ENCODE data around the gene NBPF26.
"Not testable (repeated sequence)": the region's sequence is repeated elsewhere in the genome, so short reads cannot be mapped to it uniquely, and the experiment has no call there.

NBPF26 gene

DNA sequence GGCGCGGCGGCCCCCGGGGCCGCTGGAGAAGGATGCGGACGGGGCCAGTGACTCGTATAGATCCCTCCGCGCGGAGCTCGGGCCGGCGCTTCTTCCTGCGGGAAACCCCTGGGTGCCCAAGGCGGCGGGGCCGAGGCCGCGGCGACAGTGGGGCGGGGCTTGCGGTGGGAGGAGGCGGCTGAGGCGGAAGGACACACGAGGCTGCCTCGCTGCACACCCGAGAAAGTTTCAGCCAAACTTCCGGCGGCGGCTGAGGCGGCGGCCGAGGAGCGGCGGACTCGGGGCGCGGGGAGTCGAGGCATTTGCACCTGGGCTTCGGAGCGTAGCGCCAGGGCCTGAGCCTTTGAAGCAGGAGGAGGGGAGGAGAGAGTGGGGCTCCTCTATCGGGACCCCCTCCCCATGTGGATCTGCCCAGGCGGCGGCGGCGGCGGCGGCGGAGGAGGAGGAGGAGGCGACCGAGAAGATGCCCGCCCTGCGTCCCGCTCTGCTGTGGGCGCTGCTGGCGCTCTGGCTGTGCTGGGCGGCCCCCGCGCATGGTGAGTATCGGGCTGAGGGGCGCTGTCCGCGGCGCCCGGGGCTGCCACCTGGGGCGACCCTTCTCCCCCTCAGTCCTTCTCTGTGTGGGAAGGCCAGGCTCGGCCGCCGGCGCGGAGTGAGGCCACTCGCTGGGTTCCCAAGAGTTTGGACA is at the start of gene NBPF26:
NBPF26 (plus strand) TSS at position 231 of the 688 bp plus-strand sequence.
- peak; percentile 90 for DNase-seq

DNA sequence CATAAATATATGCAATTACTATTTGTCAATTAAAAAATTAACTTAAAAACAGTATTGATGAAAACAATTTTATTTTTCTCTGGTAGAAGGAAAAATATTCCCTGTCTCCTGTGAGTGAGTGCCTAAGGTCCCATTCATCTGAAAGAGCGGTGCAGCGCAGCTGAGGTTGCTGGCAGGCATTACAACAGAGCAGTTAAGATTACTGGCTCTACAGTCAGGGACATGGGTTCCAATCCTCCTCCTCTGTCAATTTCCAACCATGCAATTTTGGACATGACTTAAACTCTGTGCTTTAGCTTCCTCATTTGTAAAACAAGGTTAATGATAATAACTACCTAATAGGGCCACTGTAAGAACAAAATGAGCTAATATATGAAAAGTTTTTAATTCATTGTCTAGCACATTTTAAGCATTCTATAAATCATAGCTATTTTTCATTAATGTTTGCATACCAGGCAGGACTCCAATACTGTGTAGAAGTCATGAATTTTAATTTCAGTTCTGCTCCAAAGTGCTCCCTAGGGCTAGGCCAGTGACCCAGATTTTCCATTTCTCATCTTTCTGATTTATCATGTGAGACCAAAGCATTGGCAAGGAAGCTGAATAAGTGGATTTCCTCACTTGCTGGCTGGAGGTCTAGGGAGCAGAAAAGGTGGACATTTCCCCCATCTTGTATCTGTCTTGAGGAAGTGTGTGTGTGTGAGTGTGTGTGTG is 43.5 kb upstream of the NBPF26 start:
- not testable (repeated sequence) for DNase-seq

DNA sequence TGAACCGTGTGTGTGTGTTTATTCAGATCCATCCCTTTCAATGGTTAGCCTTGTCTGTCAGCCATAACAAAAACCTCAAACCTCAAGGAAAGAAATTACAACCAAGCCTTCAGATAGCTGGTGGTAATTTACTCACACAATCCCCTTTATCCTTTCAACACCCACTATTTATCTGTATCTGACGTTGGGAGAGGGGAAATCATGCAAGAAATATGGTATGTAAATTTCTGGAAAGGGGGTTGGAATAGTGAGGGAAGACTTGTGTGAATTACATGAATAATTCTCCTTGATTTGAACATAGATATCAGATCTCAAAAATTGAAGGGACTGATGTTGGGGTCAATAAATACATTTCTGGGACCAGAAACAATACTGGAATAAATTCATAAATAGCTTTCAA is 42.8 kb upstream of the NBPF26 start:
- DNase-seq = not testable (repeated sequence)

DNA sequence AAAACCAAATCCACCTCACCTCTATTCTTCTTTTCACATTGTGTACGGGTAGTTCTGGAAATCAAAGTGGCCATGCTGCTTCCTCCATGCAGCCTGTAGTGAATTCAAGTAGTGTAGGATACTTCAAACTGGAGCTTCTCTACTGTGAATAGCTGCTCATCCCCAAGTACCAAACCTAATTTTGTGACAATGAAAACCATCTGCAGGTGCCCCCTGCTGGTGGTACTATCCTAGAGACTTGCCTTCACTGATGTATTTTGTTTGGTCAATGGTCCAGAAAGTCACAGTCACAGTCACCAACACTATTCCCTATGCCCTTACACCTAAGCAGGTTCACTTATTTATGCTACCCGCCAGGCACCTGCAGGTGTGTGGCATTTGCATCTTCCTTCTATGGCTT is 39.3 kb upstream of the NBPF26 start:
- DNase-seq = not testable (repeated sequence)

DNA sequence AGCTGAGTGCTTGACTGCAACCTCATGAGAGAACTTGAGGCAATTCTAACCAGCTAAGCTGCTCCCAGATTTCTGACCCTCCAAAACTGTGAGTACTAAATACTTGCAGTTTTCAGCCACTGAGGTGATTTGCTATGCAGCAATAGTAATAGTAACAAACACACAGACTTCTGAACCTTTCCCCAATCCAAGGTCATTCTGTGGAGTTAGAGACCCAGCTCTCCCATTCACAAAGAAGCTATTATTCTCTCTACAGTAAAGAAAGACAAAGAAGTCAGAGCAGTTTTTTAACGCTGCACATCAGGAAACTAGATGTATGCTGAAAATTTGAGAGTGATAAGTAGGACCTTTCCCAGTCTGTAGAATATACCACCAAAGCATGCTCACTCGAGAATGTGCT is 38.1 kb upstream of the NBPF26 start:
- DNase-seq = not testable (repeated sequence)

DNA sequence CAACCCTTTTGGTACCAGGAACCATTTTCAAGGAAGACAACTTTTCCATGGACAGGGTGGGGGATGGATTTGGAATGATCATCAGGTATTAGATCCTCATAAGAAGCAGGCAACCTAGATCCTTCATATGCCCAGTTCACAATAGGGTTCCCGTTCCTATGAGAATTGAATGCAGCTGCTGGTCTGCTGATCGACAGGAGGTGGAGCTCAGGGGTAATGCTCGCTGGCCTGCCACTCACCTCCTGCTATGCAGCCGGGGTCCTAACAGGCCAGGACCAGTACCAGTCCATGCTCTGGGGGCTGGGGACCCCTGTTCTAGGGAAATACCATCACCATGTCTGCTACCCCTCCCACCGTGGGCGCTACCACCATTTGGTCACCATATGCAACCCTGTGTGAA is 36.5 kb upstream of the NBPF26 start:
- not testable (repeated sequence) for DNase-seq

DNA sequence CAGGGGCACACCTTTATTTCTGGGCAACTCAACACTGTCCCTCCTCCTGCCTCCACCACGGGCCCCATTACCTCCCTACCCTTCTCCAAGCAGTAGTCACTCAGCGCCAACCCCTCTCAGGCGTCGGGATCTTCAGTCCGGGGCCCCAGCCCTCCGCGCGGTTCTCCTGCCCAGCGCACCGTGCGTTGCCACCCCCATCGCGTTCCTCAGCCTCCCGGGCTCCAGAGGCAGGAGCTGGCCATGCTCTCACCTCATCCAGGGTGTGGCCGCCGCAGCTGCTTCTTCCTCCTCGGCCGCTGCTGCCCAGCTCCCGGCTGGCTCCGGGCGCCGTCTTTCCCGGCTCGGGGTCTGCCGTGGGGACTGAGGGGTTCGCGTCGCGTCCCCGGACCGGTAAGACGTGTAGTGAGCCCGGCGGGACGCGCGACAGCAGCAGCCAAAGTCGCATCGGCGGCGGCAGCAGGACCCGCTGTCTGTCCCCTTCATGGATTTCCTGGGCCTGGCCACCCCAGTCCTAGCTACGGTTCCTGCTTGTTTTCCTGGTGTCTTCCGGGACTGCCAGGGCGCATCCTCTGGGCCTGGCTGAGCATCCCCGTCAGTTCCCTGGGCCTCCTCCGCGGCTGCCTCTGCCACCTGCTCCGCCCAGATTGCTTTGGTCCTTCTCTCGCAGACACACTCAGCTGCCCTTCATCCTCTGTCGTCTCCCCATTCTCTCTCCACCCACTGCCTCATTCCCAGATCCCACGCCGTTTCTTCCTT is 22.8 kb upstream of the NBPF26 start:
- DNase-seq = not testable (repeated sequence)

DNA sequence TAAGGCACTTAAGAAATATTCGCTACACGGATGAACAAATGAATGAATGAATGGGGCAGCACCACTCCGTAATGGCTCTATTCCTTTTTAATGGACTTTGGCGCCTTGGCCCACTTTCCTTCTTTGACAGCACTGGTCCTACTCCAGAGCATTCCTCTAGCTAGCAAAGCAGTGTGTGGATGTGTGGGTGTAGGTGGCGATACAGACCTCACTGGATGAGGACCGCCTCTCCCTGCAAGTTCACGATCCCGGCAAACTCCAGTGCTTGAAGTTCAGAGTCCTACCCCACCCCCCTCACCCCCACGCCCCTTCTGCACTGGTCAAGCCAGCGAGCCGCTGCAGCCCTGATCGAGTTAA is 409 bp upstream of the NBPF26 start:
- not testable (repeated sequence) for DNase-seq

DNA sequence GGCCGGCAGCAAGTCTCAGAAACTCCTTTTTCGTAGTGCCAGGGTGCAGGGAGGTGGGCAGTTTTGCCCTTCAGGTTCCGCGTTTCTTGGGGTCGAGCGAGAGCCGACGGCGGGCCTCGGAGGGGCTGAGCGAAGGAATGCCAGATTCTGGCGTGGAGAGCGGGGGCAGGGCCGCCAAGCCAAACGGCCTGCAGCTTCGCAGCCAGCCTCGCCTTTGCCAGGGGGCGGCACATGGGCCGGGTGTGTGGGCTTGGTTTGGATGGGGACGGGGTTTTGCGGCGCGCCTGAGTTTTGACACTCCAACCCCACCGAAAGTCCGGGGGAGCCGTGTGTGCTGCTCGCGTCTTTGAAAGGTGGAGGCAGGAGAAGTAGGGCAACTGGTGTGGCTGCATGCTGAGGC is 762 bp downstream of the NBPF26 start:
- DNase-seq = not testable (repeated sequence)

DNA sequence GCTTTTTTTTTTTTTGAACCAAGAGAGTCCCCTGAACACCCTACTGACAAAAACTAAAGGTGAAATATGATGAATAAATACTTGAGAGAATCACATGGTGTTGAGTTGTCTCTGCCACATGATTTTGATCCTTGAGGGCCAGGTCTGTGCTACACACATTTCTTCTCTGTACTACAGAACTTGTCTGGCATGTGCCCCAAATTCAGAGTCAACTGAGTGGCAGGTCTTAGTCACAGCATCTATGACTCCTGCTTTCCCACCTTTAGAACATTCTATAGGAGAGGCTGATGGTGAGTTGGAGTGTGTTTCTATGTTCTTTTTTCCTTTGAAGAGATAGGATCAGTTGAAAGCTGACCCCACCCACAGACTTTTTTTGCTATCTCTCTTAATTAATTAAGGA is 5.1 kb downstream of the NBPF26 start:
- not testable (repeated sequence) for DNase-seq

DNA sequence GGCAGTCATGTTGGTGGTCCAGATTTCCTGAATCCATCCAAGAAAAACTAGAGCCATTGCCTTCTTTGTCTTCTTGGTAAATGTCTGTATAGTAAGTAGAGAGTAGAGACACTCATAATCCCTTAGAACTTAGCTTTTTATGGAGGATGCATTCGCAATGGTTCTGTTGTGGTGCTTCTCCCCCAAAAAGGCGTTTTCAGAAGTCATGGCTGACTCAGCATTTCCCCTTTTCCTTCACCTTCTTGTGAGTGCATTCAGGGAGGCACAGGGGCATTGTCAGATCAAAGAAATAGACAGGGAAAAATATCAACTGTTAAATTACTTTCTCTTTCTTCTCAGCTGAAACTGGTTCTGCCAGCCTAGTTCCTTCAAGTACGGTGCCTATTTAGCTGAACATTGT is 45.3 kb downstream of the NBPF26 start:
- not testable (repeated sequence) for DNase-seq

DNA sequence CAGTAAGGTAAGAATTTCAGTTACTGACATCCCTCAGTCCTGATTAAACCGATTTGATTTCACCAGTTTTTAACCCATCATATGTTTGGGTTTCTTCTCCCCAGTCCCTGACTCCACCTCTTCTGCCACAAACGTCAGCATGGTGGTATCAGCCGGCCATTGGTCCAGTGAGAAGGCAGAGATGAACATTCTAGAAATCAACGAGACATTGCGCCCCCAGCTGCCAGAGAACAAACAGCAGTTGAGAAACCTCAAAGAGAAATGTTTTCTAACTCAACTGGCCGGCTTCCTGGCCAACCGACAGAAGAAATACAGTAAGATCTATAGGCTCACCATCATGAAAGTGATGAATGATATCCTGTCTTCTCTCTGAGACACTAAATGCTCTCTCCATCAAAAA is 81.7 kb downstream of the NBPF26 start:
- peak; percentile 19 for DNase-seq

DNA sequence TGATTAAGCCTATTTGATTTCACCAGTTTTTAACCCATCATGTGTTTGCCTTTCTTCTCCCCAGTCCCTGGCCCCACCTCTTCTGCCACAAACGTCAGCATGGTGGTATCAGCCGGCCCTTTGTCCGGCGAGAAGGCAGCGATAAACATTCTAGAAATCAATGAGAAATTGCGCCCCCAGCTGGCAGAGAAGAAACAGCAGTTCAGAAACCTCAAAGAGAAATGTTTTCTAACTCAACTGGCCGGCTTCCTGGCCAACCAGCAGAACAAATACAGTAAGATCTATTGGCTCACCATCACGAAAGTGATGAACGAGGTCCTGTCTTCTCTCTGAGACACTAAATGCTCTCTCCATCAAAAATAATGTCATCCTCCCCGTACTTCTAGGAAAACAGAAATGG is 88.1 kb downstream of the NBPF26 start:
- DNase-seq = peak; percentile 59

DNA sequence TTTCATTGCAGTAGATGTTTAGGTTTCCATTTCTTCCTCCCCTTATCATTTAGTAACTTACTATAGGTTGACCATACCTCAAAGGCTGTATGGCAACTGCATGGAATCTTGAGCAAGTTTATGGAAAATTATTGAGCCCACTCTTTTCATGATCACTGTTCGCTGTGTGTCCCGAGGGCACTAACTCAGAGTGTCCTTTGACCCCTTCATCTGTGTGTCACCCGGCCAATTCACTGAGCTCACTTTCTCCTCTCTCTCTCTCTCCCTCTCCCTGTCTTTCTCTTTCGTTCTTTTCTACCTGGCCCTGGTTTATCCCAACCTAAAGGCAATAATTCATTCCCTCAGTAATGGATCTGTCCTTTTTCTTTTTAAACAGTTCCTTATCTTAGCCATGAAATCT is 101.3 kb downstream of the NBPF26 start:
- DNase-seq = not testable (repeated sequence)

DNA sequence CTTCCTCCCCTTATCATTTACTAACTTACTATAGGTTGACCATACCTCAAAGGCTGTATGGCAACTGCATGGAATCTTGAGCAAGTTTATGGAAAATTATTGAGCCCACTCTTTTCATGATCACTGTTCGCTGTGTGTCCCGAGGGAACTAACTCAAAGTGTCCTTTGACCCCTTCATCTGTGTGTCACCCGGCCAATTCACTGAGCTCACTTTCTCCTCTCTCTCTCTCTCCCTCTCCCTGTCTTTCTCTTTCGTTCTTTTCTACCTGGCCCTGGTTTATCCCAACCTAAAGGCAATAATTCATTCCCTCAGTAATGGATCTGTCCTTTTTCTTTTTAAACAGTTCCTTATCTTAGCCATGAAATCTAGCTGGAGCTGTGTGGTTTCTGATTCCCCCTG is 102.9 kb downstream of the NBPF26 start:
- DNase-seq = not testable (repeated sequence)

DNA sequence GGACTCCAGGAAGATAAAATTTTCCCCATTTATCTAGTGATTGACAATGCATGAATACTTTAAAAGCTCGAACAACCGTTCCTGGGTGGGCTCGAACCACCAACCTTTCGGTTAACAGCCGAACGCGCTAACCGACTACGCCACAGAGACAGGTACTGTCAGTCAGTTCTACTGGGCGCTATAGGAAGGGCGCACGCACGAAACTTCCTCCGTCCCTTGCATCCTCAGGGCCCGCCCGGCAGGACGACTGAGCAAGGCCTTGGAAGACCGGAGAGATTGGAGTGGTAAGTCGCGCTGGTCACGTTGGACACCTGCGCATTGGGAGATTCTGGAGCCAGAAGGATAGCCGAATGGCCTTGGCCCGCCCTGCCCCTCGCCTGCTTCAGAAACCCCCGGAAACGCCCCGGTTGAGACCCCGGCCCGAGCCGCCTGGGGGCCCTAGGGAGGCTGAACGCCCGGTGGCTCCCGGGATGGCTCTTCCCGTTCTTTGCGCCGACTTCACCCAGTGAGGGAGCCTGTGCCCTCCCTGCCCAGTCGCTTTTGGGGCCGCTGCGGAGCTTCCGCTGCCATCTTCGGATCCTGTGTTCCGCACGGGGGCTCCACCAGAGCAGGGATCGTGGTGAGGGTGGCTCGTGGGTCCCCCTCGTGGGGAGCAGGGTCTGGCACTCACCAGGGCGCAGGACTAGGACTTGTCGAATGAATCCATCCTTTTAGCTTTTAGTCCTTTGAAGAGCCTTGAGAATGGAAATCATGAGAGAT is 120.6 kb downstream of the NBPF26 start:
- DNase-seq = peak; percentile 90

DNA sequence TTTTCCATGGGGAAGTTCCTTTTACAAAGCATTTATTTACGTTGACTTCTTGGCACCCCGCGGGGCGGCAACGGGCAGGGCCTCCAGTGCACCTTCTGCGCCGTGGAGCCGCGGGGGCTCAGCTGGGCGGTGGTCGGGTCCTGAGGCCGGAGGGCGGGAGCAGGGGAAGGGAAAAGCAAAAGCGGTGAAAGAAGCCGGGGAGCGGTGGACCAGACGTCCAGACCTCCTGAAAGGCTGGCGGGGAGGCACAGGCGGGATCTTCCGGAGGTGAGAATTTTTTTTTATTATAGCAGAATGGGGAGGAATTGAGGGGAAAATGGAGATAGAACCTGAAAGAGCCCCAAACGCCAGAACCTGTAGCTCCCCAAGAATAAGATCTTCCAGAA is 121.2 kb downstream of the NBPF26 start:
- DNase-seq = not testable (repeated sequence)

DNA sequence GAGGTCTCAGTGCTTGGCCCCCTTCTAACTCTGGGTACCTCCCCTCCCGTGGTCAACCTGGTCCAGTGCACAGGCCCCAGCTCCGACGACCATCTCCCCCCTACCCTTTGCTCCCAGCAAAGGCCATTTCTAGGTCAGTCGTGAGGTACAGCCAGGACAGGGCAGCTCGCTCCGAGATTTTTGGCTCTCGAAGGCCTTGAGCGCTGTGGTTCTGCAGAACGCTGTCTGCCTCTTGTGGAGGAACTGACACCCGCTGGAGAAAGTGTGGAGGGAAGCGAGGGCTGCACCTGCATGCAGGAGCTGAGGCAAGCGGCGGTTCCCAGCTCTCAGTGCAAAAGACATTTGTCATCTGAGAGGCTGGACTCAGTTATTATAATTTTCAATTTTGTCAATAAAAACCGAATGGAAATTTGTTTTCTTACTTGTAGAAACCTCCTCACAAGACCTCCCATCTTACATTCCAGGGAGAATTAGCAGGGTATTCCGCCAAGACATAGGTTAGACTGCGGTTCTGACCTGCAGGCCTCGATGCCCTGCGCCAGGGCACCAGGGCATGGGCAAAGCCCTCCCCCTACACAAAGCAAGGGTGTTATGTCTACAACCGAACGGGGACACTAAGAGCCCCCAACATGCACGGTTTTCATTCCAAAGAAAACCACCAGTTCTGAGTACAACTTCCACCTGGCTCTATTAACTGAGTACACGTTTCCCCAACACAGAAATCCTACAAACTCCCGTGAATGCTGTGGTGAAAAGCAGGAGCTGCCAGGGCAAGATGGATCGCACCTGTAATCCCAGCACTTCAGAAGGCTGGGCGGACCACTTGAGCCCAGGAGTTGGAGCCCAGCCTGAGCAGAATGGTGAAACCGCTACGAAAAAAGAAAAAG is 125.9 kb downstream of the NBPF26 start:
- peak; percentile 50 for DNase-seq

DNA sequence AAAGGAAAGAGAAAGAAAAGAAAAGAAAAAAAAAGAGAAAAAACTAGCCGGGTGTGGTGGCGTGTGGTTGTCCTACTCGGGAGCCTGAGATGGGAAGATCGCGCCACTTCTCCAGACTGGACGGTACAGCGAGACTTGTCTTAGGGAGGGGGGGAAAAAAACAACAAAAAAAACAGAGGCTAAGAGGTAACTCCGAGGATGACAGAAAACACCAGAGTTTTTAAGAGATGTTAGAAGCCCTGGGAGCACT is 126.5 kb downstream of the NBPF26 start:
- DNase-seq = not testable (repeated sequence)

DNA sequence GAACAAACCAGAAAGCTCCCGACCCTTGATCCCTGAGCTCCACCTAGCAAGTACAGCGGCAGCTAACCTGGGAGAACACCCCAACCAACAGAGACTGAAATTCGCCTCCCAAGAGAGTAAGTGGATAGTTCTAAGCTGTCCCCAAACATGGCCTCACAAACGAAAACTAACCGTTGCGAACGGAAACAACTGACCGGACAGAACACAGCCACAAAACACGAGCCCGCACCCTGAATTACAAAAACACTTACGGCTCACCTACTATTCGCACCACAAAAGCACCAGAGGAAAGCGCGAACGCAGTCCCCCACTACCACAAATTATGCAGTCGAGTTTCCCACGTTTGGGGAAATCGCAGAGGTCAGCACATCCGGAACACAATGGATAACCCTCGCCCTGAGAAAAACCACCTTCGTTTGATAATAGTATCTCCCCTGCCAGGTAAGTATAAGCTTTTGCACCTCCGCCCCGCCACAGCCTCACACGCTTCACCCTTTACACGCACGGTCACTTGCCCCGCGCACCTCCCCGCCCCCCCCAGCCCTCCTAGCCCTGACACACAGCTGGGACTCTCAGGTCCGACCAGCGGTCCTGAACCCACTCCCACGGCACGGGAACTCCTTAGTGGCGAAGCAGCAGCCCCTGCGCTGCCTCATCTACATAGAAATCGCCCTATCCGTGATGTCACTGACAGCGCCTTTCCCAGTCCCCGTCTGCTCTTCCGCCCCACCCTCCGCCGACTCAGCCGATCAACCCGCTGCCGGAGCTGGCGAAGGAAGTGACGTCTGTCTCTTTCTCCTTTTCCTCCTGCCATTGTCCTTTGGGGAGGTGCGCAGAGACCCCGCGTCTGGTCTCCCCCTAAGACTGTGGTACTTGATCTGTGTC is 127.0 kb downstream of the NBPF26 start:
- DNase-seq = peak; percentile 94

DNA sequence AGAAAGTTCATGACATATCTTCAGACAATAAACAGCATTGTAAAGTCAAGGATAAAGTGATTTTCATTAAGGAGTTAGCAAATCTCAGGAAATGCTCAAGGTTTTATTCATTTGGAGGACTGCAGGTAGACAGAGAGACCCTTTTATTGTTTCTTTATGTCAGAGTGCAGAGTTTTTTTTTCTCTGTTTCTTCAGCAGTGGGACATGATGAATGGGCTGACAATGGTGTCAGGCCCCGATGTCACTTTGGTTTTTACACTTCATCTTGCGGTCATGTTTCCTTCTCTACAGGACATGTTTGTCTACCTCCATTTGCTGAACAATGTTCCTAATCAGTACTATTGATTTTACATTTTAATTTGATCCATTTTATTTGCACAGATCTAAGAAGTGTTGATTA is 134.4 kb downstream of the NBPF26 start:
- not testable (repeated sequence) for DNase-seq
